Right ventricle myocardium inferior (tissue), 1 donor: Measurements from ENCODE around the gene PRKCA. TPM values are rescaled to one million over a fixed set of nuclear protein-coding genes. Genes with fewer than 3 reads are reported as not detected.
"Not testable (repeated sequence)": the region's sequence is repeated elsewhere in the genome, so short reads cannot be mapped to it uniquely, and the experiment has no call there.

Source experiments
- ATAC-seq: fragments of 200-7000 bp; cut with Tn5 transposase; one replicate; pipeline ENCODE4 v1.9.1; 2020; ENCODE audit warnings: mild to moderate bottlenecking, moderate library complexity
- DNase-seq: peaks from one replicate; pipeline ENCODE4 v3.0.0; 2021; ENCODE audit errors: missing footprints
- intact Hi-C: fragments of 100-400 bp; cut with DNase I; formaldehyde crosslinking; loops from one replicate; pipeline ENCODE4 v1.11.0; 2022
- total RNA-seq: library from RNA; stranded (reverse); fragmentation: NEBNext Ultra II Directional; extraction: Animal tissue kit (Norgen Biotek cat#: 25700); gene quantifications from one replicate; pipeline ENCODE4 v1.2.1, GENCODE V29; 2021
- donor health status: DM: no; HTN: yes; CAD: no; lungs with severe emphysema.

PRKCA gene
- total RNA-seq, 1 donor from 2014 or later: 6.9 TPM

DNA sequence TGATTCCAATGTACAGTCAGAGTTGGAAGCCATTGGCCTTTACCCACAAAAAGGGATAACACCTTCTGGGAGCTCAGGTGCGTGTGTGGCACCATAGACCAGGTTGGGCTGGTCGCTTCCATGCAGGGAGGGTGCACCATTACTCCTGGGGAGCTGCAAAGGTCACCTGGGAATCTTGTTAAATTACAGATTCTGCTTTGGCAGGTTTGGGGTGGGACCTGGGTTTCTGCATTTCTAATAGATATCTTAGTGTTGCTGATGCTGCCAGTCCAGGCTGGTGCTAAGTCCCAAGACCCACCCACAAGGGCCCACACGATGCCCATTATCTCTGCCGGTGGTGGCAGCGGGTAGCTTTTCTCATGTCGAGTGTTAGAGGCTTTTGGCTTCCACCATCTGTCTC, 384.2 kb downstream of the PRKCA start:
- no peak for ATAC-seq
- DNase-seq: no peak
- intact Hi-C loops: no loop called here

DNA sequence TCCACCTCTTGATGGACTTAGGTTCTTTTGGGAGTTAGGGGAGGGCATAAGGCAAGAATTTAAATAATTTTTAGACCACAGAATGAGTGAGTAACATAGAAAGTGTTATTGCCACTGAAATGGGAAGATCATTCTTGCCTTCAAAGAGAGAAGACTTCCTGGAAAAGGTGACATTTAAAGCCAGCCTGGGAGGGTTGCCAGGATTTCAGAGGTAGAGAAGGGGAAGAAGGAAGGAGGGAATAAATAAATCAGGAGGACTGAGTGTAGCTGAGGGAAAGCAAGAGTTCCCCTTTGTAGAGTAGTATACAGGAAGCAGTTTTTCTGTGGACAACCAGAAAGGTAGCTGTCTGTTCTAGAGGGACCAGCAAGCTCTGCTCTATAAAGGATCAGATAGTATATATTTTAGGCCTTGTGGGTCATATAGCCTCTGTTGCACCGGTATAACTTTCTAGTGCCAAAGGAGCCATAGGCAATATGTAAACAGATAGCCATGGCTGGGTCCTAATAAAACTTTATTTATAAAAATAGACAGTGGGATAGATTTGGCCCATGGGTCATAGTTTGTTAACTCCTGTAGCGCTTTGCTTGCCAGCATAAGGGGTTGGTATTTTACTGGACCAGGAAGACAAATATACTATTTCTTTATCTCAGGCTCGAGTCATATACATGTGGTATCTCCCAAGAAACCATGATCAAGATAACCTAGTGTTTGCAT, 385.3 kb downstream of the PRKCA start:
- DNase-seq (no peak), ATAC-seq (no peak)
- intact Hi-C loops: no loop called here

DNA sequence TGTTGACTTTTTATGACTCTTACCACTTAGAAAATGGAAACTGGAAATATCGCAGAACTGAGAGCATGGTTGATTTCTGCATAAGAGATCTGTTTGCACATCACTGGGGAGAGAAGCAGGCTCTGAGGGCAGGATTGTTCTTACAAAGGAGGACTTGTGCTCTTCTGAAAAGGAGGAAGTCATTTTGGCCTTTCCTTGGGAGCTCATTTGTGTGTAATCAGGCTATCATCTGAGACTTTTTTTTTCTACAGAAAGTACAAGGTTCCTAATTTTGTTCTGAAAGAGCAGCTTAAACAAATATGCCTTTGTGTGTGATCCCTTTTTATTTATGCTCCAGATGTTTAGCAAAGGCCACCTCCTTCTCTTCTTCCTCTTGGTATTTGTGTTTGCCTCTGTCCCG, 386.8 kb downstream of the PRKCA start:
- intact Hi-C loops: no loop called here

DNA sequence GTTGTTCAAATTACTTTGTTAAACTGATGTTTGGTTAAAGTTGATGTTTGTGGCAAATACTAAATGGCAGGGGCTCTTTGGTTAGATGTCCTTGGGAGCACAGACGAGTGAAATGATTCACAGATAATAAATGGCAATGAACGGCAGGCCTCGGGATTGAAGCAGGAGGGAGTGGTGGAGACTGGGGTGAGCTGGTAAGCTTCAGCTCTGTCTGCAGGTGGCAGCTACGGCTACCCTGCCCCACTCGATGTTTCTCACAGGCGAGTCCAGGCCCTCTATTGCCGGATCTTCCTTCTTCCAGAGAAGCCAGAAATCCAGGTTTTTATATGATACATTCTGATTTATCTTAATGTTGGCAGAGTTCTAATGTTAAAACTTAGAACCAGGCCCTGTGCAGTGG, 387.8 kb downstream of the PRKCA start:
- DNase-seq (no peak), ATAC-seq (no peak)
- intact Hi-C loops: no loop called here

More for the DNA sequence above, 386.8 kb downstream of the PRKCA start:
- ATAC-seq: peak; percentile 44
- DNase-seq: no peak

DNA sequence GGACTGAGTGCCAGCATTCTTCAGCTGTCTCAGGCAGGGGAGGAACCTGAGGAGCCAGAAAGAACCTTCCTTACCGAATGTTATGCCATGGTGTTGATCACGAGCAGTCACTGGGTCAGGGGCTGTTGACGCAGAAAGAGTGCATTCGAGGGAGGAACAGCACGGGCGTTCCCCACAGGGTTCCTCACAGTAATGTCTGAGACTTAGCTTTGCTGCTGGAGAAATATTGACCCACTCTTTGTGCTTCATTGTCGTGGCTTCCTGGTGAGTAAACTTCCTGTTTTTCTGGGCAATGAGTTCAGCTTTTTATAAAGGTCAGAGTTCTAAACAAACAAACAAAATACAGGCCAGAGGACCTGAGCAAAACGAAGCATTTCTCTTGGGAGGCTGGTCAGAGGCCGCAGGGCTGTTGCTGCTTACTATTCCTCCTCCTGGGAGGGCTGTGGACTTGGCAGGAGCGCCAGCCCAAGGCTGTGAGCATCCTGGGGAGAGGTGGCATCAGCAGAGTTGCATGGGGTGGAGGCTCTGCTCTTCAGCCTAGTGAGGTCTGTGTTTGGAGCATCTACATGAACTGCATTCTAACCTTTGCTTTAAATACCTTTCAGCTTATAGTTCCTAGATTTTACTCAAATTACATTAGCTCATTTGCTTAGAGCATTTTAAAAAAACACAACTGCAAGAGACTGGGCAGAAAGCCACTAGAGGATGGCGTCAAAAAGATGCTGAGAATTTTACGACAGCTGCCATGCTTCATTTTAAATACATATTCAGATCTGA, 389.4 kb downstream of the PRKCA start:
- no peak for DNase-seq
- intact Hi-C loops: no loop called here
- no peak for ATAC-seq

DNA sequence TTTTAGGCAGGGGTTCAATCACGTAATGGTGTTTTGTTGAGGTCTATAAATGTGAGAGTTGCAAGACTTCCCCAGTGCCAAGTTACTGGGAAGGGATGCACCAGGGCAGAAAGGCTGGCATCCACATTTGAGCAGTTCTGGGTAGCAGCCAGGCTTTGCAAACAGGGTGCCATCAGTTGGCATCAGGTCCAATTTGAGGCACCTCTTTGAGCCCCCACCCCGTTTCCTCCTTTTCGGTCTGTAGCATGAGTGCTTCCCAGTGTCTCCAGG, 389.9 kb downstream of the PRKCA start:
- no peak for ATAC-seq
- intact Hi-C loops: no loop called here
- DNase-seq: no peak

DNA sequence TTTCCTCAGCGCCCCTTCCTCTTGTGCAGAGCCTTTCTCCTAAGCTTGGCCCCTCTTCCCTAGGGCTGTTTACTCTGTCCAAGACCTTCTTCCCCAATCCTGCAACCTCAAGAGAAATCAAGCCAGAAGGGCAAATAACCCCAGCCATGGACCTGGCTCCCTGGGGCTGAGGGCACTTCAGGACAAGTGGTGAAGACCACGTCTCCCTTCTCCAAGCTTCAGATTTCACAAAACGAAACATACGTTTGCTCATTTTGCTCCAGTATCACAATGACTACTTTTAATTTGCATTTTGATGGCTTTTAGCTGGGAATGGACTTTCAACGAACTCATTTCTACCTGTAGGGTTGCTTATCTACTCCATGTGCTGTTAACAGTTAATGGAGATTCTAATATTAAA, 392.7 kb downstream of the PRKCA start:
- ATAC-seq (no peak), DNase-seq (no peak)
- intact Hi-C loops: no loop called here

DNA sequence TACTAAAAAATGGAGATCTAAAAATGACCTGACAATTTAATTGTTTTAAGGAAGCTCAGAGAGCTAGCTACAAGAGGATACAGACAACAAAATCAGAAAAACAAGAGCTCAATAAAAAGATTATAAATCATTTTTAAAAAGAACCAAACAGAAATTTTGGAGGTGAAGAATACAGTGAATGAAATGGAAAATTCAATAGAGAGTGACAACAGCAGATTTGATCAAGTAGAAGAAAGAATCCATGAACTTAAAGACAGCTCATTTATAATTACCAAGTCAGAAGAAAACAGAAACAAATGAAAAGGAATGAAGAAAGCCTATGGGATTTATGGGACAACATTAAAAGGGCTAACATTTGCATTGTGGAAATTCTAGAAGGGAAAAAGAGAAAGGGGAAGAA, 395.9 kb downstream of the PRKCA start:
- DNase-seq (no peak), ATAC-seq (no peak)
- intact Hi-C loops: no loop called here

DNA sequence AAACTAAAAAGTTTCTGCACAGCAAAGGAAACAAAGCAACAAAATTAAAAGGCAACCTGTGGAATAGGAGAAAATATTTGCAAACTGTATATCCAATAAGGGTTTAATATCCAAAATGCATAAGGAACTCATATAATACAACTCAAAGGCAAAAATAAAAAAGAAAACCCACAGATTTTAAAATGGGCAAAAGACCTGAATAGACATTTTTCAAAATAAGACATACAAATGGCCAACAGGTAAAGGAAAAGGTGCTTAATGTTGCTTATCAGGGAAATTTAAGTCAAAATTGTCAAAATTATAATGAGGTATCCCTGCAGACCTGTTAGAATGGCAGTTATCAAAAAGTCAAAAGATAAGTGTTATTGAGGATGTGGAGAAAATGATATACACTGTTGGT, 399.0 kb downstream of the PRKCA start:
- DNase-seq (no peak), ATAC-seq (no peak)
- intact Hi-C loops: no loop called here

DNA sequence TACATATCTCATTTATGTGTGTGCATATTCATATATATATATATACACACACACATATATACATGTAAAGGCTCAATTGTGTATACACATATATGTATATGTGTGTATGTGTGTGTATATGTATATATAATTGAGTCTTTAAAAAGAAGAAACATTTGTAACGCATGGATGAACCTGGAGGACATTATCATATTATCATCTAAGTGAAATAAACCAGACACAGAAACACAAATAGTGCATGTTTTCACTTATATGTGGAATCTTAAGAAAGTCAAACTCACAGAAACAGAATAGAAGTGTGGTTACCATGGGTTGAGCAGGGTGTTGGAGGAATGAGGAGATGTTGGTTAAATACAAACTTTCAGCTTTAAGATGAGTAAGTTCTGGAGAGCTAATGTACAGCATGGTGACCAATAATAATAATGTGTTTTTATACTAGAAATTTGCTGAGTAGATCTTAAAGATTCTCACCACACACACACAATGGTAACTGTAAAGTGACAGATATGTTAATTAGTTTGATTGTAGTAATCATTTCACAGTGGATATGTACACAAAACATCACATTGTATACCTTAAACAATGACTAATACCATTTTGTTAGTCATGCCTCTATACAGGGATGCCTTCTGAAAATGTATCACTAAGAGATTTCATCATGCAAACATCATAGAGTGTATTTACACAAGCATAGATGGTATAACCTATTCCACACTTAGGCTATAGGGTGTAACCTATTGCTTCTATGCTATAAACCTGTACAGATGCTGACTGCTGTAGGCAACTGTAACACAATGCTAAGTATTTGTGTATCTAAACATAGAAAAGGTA, 399.9 kb downstream of the PRKCA start:
- ATAC-seq: no peak
- no peak for DNase-seq
- intact Hi-C loops: no loop called here

DNA sequence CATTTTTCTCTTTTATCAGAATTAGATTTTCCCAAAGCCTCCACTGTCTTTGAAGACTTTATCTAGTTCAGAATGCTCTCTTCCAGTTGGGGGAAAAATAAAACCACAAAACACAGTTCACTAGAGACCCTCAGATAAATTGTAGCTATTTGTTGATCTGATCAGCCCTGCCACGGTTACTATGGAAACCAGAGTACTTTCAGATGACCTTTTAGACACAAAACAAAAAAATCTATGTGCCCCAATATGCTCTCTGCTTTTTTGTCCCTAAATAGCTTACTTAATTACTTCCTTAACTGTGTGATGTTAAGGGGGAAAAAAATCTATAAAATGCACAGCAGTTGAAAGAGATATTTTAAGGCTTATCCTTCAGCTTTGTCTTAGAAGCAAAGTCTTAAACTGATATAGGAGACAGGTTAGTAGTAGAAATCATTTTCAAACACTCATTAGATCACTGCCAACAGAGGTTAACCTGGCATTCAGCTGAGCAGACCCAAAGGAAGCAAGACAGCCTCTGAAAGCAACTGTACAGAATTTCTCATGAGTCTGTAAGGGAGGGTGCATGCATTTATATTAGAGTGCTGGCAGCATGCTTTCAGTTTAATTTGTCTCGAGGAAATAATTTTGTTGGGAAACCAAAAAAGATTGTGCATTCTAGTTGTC, 402.6 kb downstream of the PRKCA start:
- DNase-seq: no peak
- intact Hi-C loops: no loop called here
- ATAC-seq: no peak

DNA sequence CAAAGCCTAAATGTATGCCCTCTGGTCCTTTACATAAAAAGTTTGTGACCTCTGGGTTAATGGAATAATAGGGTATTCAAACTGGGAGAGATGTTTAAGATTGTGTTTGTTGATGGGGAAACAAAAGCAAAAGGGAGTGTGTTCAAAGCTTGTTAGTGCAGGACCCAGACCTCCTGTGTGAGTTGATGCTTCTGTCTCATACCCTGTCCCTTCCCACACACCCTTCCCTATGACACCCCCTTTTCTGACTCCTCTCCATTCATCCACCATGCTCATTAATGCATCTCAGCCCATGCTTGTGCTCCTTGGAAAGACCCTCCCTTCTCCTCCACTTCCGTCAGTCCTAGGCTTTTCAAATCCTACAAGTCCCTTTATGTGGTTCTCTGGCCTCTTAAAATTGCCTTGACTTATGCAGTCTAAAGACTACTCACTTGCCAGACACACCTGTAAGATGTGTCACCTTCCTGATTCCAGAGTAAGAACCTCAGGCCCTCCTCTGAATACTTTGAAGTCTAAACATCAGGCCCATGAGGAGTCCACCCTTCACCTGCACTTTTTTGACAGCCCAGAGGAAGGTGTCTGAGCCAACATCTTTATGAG, 404.5 kb downstream of the PRKCA start:
- ATAC-seq: no peak
- no peak for DNase-seq
- intact Hi-C loops: no loop called here

DNA sequence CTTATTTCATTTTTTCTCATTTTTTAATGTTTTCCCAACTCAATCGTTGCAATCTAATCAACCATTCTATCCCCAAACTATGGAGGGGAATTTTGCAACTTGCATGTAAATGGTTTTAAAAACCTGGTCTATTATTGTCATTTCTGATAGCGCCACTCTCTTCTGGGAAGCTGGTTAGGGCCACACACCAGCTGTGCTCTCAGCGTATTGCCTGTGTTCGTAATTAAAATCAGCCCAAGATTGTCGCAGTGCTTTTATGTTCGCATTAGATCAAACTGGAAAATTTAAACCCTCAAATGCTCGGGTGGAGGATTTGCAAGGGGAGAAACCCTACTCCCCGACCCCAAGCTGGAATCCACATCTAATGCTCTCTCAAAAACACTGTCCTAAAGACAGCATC, 409.0 kb downstream of the PRKCA start:
- DNase-seq (no peak), ATAC-seq (no peak)
- intact Hi-C loops: no loop called here

DNA sequence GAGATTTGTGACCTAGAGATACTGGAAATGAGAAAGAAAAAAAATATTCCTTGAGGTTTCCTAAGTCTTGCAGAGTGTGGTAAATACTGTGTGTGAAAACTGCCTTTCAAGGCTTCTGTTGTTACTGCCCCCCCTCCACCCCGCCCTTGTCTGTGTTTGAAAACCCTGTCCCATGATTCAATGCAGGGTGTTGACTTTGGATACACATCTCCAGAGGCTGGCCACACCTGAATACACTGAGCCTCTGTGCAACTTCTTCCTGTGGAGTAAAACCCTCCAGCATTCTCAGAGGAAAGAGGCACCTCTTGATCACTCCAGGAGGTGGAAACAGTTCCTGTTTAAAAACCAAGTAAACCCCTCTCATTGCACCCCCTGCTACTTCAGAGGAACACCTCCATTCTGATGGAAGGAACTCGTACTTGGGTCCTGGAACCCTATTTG, 409.5 kb downstream of the PRKCA start:
- no peak for ATAC-seq
- no peak for DNase-seq
- intact Hi-C loops: no loop called here

DNA sequence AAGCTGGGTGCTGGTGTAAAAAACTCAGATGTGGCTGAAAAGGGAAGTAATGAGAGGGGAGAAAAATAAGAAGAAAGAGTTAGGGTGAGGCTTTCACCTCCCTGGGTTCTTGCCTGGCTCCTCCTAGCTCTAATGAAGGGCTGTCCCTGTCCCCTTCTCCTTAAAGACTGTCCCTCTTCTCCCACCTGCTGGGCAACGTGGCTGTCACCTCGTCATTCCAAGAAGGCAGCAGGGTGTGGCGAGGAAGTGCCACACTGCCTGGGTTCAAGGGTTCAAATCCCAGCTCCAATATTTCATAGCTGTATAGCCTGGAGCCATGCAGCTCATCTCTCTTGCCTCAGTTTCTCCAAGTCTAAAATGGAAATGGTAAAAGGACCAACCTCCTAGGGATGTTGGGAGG, 410.0 kb downstream of the PRKCA start:
- ATAC-seq (no peak), DNase-seq (no peak)
- intact Hi-C loops: no loop called here

DNA sequence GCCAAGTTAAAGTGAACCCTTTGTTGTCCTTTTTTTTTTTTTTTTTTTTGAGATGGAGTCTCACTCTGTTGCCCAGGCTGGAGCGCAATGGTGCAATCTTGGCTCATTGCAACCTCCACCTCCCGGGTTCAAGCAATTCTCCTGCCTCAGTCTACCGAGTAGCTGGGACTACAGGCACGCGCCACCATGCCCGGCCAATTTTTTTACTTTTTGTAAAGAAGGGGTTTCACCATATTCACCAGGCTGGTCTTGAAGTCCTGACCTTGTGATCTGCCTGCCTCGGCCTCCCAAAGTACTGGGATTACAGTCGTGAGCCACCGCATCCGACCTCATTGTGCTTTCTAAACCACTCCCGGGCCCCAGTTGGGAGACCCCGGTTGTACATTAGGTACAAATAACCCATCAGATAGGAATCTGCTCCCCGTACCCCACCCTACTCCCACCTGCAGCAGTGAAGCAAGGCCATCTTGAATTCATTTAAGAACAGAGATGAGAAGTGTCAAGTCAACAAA, 410.7 kb downstream of the PRKCA start:
- peak; percentile 54 for DNase-seq
- ATAC-seq, intact Hi-C loops: not testable (repeated sequence)

DNA sequence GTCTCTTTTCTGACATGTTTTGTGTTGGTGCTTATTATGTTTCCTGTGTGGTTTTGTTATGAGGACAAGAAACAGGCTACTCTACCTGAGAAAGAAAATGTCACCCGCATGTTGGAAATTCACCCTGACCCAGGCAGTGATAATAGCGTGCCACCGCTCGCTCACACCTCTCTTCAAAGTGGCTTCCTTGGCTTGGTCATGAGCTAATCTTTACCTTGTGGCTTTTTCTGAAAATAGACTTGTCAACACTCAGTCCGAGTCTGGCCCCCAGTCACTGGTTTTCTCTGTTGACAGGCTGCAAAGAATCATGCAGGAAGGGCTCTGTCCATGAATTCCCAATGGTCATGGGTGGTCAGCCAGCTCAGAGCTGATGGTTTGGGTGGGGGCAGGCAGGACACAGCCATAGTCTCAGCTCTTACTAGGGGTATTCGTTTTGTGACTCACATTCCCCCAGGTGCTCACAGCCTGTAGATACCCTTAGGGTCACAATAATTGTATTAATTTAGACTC, 411.2 kb downstream of the PRKCA start:
- no peak for DNase-seq
- intact Hi-C loops: no loop called here
- ATAC-seq: no peak
